ENCODE results near the gene ARRDC4.
A peak's percentile ranks its signal among the peaks of the same experiment; 100 is the strongest.

Gene ARRDC4

DNA sequence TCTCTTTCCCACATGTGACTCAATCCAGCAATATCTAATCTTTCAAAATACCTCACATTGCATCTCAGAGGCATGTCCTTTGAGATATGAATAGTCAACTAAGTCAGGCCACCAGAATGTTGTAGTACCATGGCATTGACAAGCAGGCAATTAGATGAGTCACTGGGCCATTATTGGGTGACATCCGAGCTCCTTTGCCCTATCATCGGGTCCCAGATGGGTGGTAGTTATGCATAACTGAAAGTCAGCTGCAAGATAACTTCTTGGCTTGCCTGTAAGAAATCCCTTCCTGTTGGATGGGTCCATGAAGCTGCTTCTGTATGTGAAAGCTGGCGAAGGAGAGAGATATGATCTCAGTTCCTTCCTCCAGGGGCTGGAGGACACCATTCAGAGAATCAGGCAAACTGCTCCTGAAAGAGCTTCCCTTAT, 32.8 kb downstream of the ARRDC4 start:
- no peak for DNase-seq (ENCODE audit: low read depth in 1 of 2, low spot score in 1 of 2)
- in situ Hi-C loops (cut with HindIII; ENCODE audit: low pct_unique_long_range_greater_than_20kb, low sequenced_read_pairs) = no loop called here
- no peak for TF ChIP-seq JUND (IDR thresholded peaks at IDR 0.05; ENCODE audit: low read depth)

DNA sequence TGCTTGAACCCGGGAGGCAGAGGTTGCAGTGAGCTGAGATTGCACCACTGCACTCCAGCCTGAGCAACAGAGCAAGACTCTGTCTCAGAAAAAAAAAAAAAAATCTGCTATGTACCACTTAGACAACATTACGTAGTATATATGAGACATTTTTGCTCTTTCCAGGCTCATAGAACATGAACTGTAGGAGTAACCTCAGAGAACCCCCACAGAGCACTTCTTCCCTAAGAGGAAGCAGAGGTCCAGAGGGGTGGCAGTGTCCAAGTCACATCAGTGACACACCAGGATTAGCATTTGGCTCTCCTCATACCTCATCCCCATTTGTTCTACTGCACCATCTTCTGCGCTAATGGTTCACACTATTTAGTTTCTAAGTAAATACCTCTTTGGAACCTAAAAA, 33.7 kb downstream of the ARRDC4 start:
- in situ Hi-C loops (cut with HindIII; ENCODE audit: low pct_unique_long_range_greater_than_20kb, low sequenced_read_pairs) = no loop called here
- no peak for DNase-seq (ENCODE audit: low read depth in 1 of 2, low spot score in 1 of 2)
- TF ChIP-seq JUND (IDR thresholded peaks at IDR 0.05; ENCODE audit: low read depth) = no peak

DNA sequence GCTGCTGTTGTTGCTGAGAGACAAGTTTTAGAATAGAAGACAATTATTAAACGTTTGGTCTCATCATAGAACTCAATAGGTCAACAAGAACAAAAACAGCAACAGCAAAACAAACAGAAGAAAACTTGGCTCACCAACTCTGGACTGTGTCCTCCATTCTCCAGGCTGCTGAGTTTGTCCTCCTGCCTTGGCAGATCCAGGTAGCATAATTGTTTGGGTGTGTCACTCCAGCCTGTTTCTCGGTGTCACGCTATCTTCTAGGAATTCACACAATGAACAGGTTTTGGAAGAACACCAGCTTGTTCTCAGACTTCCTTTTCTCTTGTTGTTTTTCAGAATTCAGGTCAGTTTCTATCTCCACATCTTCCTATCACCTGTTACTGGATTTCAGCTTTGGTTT, 34.7 kb downstream of the ARRDC4 start:
- no peak for TF ChIP-seq JUND (IDR thresholded peaks at IDR 0.05; ENCODE audit: low read depth)
- no peak for DNase-seq (ENCODE audit: low read depth in 1 of 2, low spot score in 1 of 2)
- in situ Hi-C loops (cut with HindIII; ENCODE audit: low pct_unique_long_range_greater_than_20kb, low sequenced_read_pairs) = no loop called here

DNA sequence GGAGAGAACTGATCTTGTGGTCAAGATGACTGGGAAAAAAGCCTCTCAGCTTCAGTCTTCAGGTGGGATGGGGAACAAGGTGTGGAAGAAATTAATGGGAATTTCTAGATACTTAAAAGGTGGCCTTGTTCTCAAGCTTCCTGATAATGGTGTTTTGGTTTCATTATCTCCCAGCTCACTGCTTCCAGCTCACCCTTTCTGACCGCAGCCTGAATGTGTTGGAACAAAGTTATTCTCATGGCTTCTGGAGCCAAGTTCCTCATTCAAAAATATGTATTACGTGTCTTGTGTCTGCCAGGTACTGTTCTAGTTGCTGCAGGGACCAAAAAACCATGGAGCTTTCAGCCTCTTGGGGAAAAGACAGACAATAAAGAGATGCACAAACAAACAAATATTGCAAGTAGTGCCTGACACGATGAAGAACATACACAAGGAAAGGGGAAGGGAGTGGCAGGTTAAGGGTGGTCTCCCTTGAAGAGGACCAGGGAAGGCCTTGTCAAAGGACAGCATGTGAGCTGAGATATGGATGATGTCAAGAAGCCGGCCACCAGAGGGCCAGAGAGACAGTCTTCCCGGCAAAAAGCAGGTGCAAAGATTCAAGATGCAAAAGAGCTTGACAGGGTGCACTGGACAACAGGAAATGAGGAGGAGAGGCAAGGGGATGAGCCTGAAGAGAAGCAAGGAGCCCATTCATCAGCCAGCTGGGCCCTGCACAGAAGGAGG, 35.5 kb downstream of the ARRDC4 start:
- in situ Hi-C loops (cut with HindIII; ENCODE audit: low pct_unique_long_range_greater_than_20kb, low sequenced_read_pairs) = no loop called here
- peak in 1 of 2 experiments; percentile 61 for DNase-seq (ENCODE audit: low read depth in 1 of 2, low spot score in 1 of 2)
- no peak for TF ChIP-seq JUND (IDR thresholded peaks at IDR 0.05; ENCODE audit: low read depth)

DNA sequence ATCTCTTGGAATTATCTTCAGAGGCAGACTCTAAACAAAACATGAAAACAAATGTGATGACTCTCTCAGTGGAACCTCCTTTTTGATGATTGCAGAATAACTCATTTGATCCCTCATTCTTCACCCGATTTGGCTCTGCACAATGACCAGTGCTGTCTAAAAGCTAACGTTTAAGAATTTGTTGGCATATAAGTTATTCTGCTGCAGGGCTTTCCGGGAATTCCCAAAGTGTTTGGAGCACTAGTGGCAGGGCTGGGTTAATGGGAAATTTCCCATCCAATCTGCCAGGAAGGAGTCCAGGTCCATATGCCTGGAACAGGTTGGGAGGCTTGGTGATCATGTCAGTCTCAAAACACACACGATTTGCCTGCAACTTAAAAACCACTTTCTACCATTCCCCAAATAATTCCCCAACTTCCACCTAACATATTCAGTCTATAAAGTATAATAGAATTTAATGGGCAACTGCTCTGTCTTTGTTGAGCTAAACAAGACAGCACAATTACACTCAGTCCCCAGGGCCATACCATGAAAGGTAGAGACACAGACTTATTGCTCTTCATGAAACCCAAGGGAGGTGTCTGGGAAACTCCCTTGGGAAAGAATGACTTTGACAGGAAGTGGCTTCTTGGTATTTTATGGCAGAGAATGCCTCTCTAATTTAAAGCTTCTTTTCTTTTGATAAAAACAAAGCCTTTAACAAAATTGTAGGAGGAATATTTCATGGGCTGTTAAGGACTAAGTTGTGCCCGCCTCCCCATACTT, 38.0 kb downstream of the ARRDC4 start:
- no peak for DNase-seq (ENCODE audit: low read depth in 1 of 2, low spot score in 1 of 2)
- TF ChIP-seq JUND (IDR thresholded peaks at IDR 0.05; ENCODE audit: low read depth) = no peak

DNA sequence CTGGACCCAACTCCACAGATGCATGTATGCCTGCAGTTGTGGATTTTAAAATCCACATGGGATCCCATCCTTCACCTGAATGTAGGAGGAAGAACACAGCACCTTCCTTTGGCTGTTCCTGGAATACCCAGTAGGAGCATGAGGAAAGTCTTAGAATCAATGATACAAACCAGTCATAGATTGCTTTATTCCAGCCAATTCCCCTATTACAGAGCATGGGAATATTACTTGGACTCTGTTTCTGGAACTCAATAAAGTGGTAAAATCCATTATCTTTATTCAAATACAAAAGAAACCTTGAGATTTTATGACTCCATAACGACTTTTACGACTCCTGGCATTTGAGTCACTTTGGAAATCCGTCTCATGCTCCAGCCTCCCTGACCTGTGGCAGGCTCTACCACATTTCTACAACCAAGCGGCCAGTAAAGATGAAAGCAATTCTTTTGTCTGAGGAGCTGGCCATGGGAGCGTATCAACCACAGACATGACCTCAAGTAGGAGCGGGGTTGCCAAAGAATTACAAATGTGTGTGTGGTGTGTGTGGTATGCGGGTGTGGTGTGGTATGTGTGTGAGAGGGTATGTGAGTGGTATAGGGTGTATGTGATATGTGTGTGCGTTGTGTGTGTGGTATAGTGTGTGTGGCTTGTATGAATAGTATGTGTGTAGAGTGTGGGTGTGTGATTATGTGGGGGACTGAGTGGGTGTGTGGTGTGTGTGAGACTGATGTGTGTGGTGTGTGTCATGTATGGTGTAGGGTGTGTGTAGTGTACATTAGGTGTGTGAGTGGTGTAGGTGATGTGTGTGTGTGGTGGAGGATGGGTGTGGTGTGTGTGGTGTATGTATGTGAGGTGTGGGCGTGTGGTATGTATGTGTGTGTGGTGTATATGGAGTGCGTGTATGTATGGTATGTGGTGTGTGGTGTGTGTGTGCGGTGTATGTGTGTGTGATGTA, 40.0 kb downstream of the ARRDC4 start:
- in situ Hi-C loops (cut with HindIII; ENCODE audit: low pct_unique_long_range_greater_than_20kb, low sequenced_read_pairs) = no loop called here
- DNase-seq (ENCODE audit: low read depth in 1 of 2, low spot score in 1 of 2) = no peak
- TF ChIP-seq JUND (IDR thresholded peaks at IDR 0.05; ENCODE audit: low read depth) = no peak

More for the DNA sequence above, 38.0 kb downstream of the ARRDC4 start:
- in situ Hi-C loops (cut with HindIII; ENCODE audit: low pct_unique_long_range_greater_than_20kb, low sequenced_read_pairs) = no loop called here

DNA sequence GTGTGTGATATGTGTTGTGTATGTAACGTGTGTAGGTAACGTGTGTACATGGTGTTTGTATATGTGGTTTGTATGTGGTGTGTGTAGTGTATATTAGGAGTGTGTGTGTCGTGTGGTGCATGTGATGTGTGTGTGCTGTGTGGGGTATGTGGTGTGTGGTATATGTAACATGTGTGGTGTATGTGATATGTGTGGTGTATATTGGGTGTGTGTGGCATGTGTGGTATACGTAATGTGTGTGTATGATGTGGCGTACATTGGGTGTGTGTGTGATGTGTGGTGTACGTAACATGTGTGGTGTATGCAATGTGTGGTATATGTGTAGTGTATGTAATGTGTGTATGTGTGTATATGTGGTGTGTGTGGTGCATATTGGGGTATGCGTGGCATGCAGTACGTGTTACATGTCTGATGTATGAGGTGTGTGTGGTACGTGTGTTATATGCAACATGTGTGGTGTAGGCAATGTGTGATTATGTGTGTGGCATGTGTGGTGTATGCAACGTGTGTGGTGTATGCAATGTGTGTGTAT, 41.2 kb downstream of the ARRDC4 start:
- in situ Hi-C loops (cut with HindIII; ENCODE audit: low pct_unique_long_range_greater_than_20kb, low sequenced_read_pairs) = no loop called here
- DNase-seq (ENCODE audit: low read depth in 1 of 2, low spot score in 1 of 2) = no peak
- TF ChIP-seq JUND (IDR thresholded peaks at IDR 0.05; ENCODE audit: low read depth) = no peak

DNA sequence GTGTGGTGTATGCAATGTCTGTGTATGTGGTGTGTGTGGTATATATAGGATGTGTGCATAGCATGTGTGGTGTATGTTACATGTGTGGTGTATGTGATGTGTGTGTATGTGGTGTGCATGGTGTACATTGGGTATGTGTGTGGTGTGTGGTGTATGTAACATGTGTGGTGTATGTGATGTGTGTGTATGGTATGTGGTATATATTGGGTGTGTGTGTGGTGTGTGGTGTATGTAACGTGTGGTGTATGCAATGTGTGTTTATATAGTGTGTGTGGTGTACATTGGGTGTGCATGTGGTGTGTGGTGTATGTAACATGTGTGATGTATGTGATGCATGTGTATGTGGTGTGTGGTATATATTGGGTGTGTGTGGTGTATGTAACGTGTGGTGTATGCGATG, 41.9 kb downstream of the ARRDC4 start:
- in situ Hi-C loops (cut with HindIII; ENCODE audit: low pct_unique_long_range_greater_than_20kb, low sequenced_read_pairs) = no loop called here
- no peak for DNase-seq (ENCODE audit: low read depth in 1 of 2, low spot score in 1 of 2)
- TF ChIP-seq JUND (IDR thresholded peaks at IDR 0.05; ENCODE audit: low read depth) = no peak

DNA sequence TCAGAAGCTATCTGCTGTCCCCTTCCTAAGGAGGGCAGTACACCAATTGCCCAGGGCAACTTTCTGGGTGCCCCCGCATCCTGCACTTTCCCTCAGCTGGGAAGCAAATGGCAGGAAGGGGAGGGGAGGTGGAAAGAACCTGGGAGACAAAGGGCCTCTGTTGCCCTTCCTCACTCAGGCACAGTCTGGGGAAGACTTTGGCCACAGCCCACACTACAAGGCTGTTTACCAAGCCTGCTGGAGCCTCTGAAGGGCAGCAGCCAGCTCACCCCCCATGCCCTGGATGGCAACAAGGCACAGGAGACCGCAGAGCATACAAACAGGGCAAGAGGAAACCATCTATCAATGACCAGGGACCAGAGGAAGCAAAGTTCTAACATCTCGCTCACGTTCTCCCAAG, 42.4 kb downstream of the ARRDC4 start:
- TF ChIP-seq JUND (IDR thresholded peaks at IDR 0.05; ENCODE audit: low read depth) = no peak
- DNase-seq (ENCODE audit: low read depth in 1 of 2, low spot score in 1 of 2) = no peak
- in situ Hi-C loops (cut with HindIII; ENCODE audit: low pct_unique_long_range_greater_than_20kb, low sequenced_read_pairs) = no loop called here

DNA sequence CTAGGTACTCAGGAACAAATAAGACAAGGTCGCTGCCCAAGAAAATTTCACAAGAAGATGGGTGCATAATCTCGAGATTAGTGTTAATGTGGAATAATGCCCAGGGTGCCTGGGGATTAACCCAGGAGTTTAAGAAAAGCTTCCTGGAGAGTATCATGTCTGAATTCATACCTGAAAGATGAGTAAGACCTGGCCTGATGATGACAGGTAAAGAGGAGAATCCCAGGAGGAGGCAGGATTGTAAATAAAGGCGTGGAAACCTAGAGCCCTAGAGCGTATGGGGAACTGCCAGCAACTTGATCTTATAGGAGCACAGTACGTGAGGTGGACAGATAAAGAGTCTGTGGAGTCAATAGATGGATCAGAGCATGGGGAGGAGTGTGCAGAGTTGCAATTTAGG, 43.0 kb downstream of the ARRDC4 start:
- in situ Hi-C loops (cut with HindIII; ENCODE audit: low pct_unique_long_range_greater_than_20kb, low sequenced_read_pairs) = no loop called here
- DNase-seq (ENCODE audit: low read depth in 1 of 2, low spot score in 1 of 2) = peak in 1 of 2 experiments; percentile 14
- no peak for TF ChIP-seq JUND (IDR thresholded peaks at IDR 0.05; ENCODE audit: low read depth)

DNA sequence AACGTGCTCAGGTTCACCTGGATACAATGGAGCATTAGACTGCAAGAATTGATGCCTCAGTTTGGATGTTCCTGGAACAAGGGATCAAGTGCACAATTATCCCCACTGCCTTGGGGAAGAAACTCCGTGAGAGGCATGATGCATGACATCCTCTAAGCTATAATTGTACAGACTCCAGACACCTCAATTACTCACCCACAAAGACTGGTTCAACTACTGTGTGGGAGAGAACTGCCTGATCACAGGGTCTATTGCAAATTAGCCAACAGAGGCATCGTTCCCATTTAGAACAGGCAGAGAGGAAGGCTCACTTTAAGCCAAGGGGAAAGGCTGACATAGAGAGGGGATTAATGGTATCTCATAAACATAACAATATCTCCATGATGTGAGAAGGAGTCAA, 43.5 kb downstream of the ARRDC4 start:
- TF ChIP-seq JUND (IDR thresholded peaks at IDR 0.05; ENCODE audit: low read depth) = no peak
- in situ Hi-C loops (cut with HindIII; ENCODE audit: low pct_unique_long_range_greater_than_20kb, low sequenced_read_pairs) = no loop called here

DNA sequence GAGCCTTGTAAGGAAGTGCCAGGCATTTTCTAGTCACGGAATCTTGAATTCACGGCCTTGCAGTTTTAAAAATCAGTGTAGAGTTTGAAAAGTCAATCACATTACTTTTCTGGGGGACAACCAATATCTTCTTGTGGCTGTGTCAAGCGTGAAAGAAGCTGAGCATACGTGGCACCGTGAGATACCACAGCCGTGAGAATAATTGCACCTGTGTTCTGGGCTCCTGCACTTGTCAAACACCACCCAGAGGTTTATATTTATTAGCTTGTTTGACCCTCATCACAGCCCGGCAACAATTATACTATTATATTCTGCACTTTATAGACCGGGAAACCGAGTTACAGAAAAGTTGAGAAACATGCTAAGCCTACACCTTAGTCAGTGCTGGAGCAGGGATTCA, 45.2 kb downstream of the ARRDC4 start:
- in situ Hi-C loops (cut with HindIII; ENCODE audit: low pct_unique_long_range_greater_than_20kb, low sequenced_read_pairs) = no loop called here
- no peak for TF ChIP-seq JUND (IDR thresholded peaks at IDR 0.05; ENCODE audit: low read depth)
- no peak for DNase-seq (ENCODE audit: low read depth in 1 of 2, low spot score in 1 of 2)

More for the DNA sequence above, 43.5 kb downstream of the ARRDC4 start:
- DNase-seq (ENCODE audit: low read depth in 1 of 2, low spot score in 1 of 2) = no peak
